ENCODE data around the gene LIME1.

DNA sequence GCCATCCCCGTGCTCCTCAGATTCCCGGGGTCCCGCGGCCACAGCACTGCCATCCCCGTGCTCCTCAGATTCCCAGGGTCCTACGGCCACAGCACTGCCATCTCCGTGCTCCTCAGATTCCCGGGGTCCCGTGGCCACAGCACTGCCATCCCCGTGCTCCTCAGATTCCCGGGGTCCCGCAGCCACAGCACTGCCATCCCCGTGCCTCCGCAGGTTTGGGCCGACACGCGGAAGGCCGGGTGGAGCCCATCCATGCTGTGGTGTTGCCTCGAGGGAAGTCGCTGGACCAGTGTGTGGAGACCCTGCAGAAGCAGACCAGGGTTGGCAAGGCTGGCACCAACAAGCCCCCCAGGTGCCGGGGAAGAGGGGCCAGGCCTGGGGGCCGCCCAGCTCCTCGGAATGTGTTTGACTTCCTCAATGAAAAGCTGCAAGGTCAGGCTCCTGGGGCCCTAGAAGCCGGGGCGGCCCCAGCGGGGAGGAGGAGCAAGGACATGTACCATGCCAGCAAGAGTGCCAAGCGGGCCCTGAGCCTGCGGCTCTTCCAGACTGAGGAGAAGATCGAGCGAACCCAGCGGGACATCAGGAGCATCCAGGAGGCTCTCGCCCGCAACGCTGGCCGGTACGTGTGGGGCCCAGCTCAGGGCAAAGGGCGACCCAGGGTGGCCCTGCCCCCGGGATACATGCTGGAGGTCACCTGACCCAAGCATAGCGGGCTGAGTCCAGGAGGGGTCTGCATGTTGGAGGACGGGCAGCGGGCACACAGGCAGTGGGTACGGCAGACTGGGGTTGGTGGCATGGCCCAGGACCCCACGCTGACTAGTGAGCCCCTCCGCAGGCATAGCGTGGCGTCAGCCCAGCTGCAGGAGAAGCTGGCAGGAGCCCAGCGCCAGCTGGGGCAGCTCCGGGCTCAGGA lies 1.3 kb upstream of the LIME1 start:
- no peak for TF ChIP-seq POLR2A (IDR thresholded peaks at IDR 0.05)
- TF ChIP-seq, protein P1, sequence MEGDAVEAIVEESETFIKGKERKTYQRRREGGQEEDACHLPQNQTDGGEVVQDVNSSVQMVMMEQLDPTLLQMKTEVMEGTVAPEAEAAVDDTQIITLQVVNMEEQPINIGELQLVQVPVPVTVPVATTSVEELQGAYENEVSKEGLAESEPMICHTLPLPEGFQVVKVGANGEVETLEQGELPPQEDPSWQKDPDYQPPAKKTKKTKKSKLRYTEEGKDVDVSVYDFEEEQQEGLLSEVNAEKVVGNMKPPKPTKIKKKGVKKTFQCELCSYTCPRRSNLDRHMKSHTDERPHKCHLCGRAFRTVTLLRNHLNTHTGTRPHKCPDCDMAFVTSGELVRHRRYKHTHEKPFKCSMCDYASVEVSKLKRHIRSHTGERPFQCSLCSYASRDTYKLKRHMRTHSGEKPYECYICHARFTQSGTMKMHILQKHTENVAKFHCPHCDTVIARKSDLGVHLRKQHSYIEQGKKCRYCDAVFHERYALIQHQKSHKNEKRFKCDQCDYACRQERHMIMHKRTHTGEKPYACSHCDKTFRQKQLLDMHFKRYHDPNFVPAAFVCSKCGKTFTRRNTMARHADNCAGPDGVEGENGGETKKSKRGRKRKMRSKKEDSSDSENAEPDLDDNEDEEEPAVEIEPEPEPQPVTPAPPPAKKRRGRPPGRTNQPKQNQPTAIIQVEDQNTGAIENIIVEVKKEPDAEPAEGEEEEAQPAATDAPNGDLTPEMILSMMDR (IDR thresholded peaks at IDR 0.05) = no peak
